GM12878 (cell line): ENCODE data around the gene OLA1. TPM values are rescaled to one million over a fixed set of nuclear protein-coding genes. Genes with fewer than 3 reads are reported as not detected.
"Not testable (repeated sequence)": the region's sequence is repeated elsewhere in the genome, so short reads cannot be mapped to it uniquely, and the experiment has no call there.

Experiments
- ATAC-seq: fragments of 200-7000 bp; cut with Tn5 transposase; 3 replicates; pipeline ENCODE4 v1.9.1; 2020; ENCODE audit warnings: mild to moderate bottlenecking, moderate library complexity
- BruUV-seq: library from RNA; stranded (reverse); fragments of 400-500 nt; replicated peaks from 2 replicates; lab custom pipeline; 2021; lab: Mats Ljungman, UMichigan
- CTCF ChIA-PET: fragments of 300-600 bp; sonication (Branson Sonifier 250); formaldehyde crosslinking; extraction: SDS; loops from one replicate; lab custom pipeline; 2021; ENCODE audit warnings: inconsistent platforms; lab: Yijun Ruan, JAX
- POLR2A ChIA-PET: fragments of 350-600 bp; formaldehyde crosslinking; extraction: SDS; loops from one replicate; lab custom pipeline; 2021; ENCODE audit warnings: inconsistent platforms; lab: Charles Lee
- RAD21 ChIA-PET: fragments of 300-600 bp; sonication (Branson Sonifier 250); formaldehyde crosslinking; loops from one replicate; lab custom pipeline; 2023; ENCODE audit warnings: antibody characterized with exemption; ENCODE audit not compliant: unreplicated experiment; lab: Charles Lee
- SMC1A ChIA-PET: fragments of 300-600 bp; sonication (Branson Sonifier 250); formaldehyde crosslinking; loops from one replicate; lab custom pipeline; 2023; ENCODE audit not compliant: unreplicated experiment, uncharacterized antibody; lab: Charles Lee
- DNase-seq: peaks from one replicate; pipeline ENCODE4 v3.0.0-alpha.2; 2011; ENCODE audit warnings: low read depth, low spot score
- FAIRE-seq: peaks from 3 replicates; lab custom pipeline; 2011; peaks lifted over from hg19 to GRCh38; lab: Jason Lieb, UNC
- H2AFZ ChIP-seq: 2 replicates; pipeline ENCODE4 v1.6.0; 2011; ENCODE audit warnings: low read depth, low read length, control low read depth; ENCODE audit not compliant: control insufficient read depth
- H3K27ac ChIP-seq: 2 replicates; pipeline ENCODE4 v1.5.1; 2011; ENCODE audit warnings: control low read depth; ENCODE audit not compliant: control insufficient read depth, insufficient read depth
- H3K27me3 ChIP-seq, 2 experiments: replicated peaks in 1 of 2; 2 replicates each; pipeline versions ENCODE4 v1.6.0 to v1.6.1; 2011; ENCODE audit warnings: low read length in 1 of 2; ENCODE audit not compliant: control insufficient read depth in 2 of 2, insufficient read depth in 2 of 2
- H3K36me3 ChIP-seq, 2 experiments: 2 replicates each; pipeline ENCODE4 v1.5.1; 2011; ENCODE audit warnings: low read length in 1 of 2; ENCODE audit not compliant: control insufficient read depth in 2 of 2, insufficient read depth in 2 of 2
- H3K4me1 ChIP-seq: 2 replicates; pipeline ENCODE4 v1.6.1; 2011; ENCODE audit warnings: mild to moderate bottlenecking, low read length, moderate library complexity, mixed read lengths; ENCODE audit not compliant: control insufficient read depth, insufficient read depth
- H3K4me2 ChIP-seq: 2 replicates; pipeline ENCODE4 v1.6.0; 2011; ENCODE audit warnings: control low read depth; ENCODE audit not compliant: control insufficient read depth, insufficient read depth
- H3K4me3 ChIP-seq: fragments of 200-600 bp; sonication (generic); 2 replicates; pipeline ENCODE4 v1.5.1; 2016
- H3K79me2 ChIP-seq: 2 replicates; pipeline ENCODE4 v1.6.0; 2011; ENCODE audit warnings: low read length; ENCODE audit not compliant: control insufficient read depth, insufficient read depth
- H3K9ac ChIP-seq: 2 replicates; pipeline ENCODE4 v1.8.0; 2011; ENCODE audit warnings: low read length, control low read depth, mixed read lengths; ENCODE audit not compliant: control insufficient read depth, insufficient read depth
- H3K9me3 ChIP-seq: replicated peaks from 3 replicates; pipeline ENCODE4 v1.5.1; 2011; ENCODE audit warnings: mild to moderate bottlenecking, low read length; ENCODE audit not compliant: control insufficient read depth, insufficient read depth
- H4K20me1 ChIP-seq: 2 replicates; pipeline ENCODE4 v1.6.0; 2011; ENCODE audit not compliant: control insufficient read depth, insufficient read depth
- BHLHE40 ChIP-seq, 2 experiments: fragments of 450-650 bp in 1 of 2; IDR thresholded peaks; 2 replicates each; pipeline ENCODE4 v1.6.1; 2011 to 2017; ENCODE audit warnings: low read depth in 2 of 2, borderline replicate concordance in 1 of 2, improper control_type of control experiment in 1 of 2, low read length in 1 of 2, mild to moderate bottlenecking in 1 of 2
- BRCA1 ChIP-seq: IDR thresholded peaks from 2 replicates; pipeline ENCODE4 v1.6.1; 2011; ENCODE audit warnings: low read depth, low read length, improper control_type of control experiment
- CHD4 ChIP-seq: fragments of 200-600 bp; sonication (generic); IDR thresholded peaks from 2 replicates; pipeline ENCODE4 v1.6.1; 2016; ENCODE audit warnings: mild to moderate bottlenecking
- EED ChIP-seq: sonication (generic); IDR thresholded peaks from 2 replicates; pipeline ENCODE4 v1.6.1; 2016; ENCODE audit warnings: antibody characterized with exemption, low read depth
- FOXK2 ChIP-seq: fragments of 450-650 bp; IDR thresholded peaks from 2 replicates; pipeline ENCODE4 v1.6.1; 2017; ENCODE audit warnings: mild to moderate bottlenecking, moderate library complexity
- MEF2B ChIP-seq: fragments of 450-650 bp; IDR thresholded peaks from 2 replicates; pipeline ENCODE4 v1.6.1; 2018; ENCODE audit warnings: mild to moderate bottlenecking, moderate library complexity; ENCODE audit not compliant: partially characterized antibody, poor library complexity, severe bottlenecking
- NR2F1 ChIP-seq: fragments of 450-650 bp; conservative IDR thresholded peaks from 2 replicates; pipeline ENCODE4 v1.6.1; 2017; ENCODE audit warnings: mild to moderate bottlenecking
- RCOR1 ChIP-seq: conservative IDR thresholded peaks from 2 replicates; pipeline ENCODE4 v1.6.1; 2012; ENCODE audit warnings: low read depth, low read length, improper control_type of control experiment
- SREBF2 ChIP-seq: IDR thresholded peaks from 2 replicates; pipeline ENCODE4 v1.6.1; 2012; ENCODE audit warnings: mild to moderate bottlenecking, low read length
- TCF7 ChIP-seq: IDR thresholded peaks from 2 replicates; pipeline ENCODE4 v1.6.1; 2014; ENCODE audit warnings: antibody characterized with exemption, borderline replicate concordance
- ZZZ3 ChIP-seq: IDR thresholded peaks from 2 replicates; pipeline ENCODE4 v1.6.1; 2011; ENCODE audit warnings: low read depth; ENCODE audit not compliant: control insufficient read depth, insufficient read length
- WGBS: methylation state at CpG from one replicate; pipeline ENCODE4 v1.1.6; 2016; ENCODE audit warnings: low lambda C conversion rate; ENCODE audit not compliant: insufficient replicate concordance, insufficient coverage; ENCODE audit errors: missing lambda C conversion rate; 5-methylcytosine and 5-hydroxymethylcytosine counted together
- in situ Hi-C: fragments of 300-500 bp; cut with MboI; formaldehyde crosslinking; loops from 9 replicates; pipeline ENCODE4 v1.14.3; 2018; ENCODE audit warnings: mixed read lengths
- intact Hi-C: fragments of 100-400 bp; cut with micrococcal nuclease; formaldehyde crosslinking; loops from one replicate; pipeline ENCODE4 v1.14.2; 2022; ENCODE audit not compliant: unreplicated experiment
- polyA plus RNA-seq, 11 experiments: library from polyadenylated mRNA; depleted of rRNA in 4 of 11; unstranded in 6 of 11; stranded (reverse) in 5 of 11; fragments of >200 nt; fragmentation: Nextera tagmentation in 4 of 11; fragmentation: Illumina TruSeq in 1 of 11; extraction: Ambion mirVana in 4 of 11; extraction: Trizol in 1 of 11; gene quantifications; 1 replicate in 1 of 11; 2 replicates in 10 of 11; pipeline versions ENCODE4 v1.2.1 to v1.2.3, GENCODE V29; 2011 to 2016; ENCODE audit warnings: inconsistent platforms in 2 of 11, missing spikeins in 2 of 11, low read depth in 1 of 11
- total RNA-seq, 4 experiments: library from RNA; depleted of rRNA in 3 of 4; stranded (reverse); fragments of >200 nt in 3 of 4; fragmentation: Illumina TruSeq in 1 of 4; extraction: Trizol in 1 of 4; gene quantifications; 2 replicates each; pipeline versions ENCODE4 v1.2.1 to v1.2.3, GENCODE V29; 2013 to 2021

OLA1 gene
- total and polyA plus RNA-seq, 10 of the 15 experiments (the other 5 are each of a cell fraction or from before 2014, with no cell fraction given) = 107 to 238 (median 142) TPM

GRCh38 chr2:174245628-174246027 is 2.7 kb downstream of the OLA1 start:
- ChIA-PET RAD21 (interaction anchor here (2.1 kb wide), 1 partner anchor 10 kb away, joined by 7 read pairs; no protein-coding TSS in a partner anchor), POLR2A (interaction anchor here (0.6 to 1.1 kb wide), 3 partner anchors 10 to 305 kb away, joined by 3 read pairs; no protein-coding TSS in a partner anchor), SMC1A (interaction anchor here (0.5 to 2.8 kb wide), 4 partner anchors 9 to 59 kb away, joined by 3 to 15 read pairs (median 3); no protein-coding TSS in a partner anchor)
- Histone ChIP-seq H3K4me2 (peak overlapping the region; percentile 50), H3K79me2 (peaks cover 69% of the 10 kb centered on the region), H3K4me3 (peak overlapping the region; percentile 43; the same call in 1 of the 2 replicates)
- in situ Hi-C loops, H3K27ac ChIP-seq, H3K27me3 ChIP-seq, CTCF ChIA-PET, H4K20me1 ChIP-seq, ATAC-seq, H2AFZ ChIP-seq, H3K9ac ChIP-seq, H3K4me1 ChIP-seq, DNase-seq, BruUV-seq, H3K36me3 ChIP-seq, H3K9me3 ChIP-seq, FAIRE-seq: not testable (repeated sequence)
- TF ChIP-seq NR2F1 (0 out of 2 replicates have a peak, but pooled peaks have one; percentile 20), BHLHE40 (IDR thresholded peaks at IDR 0.05; ENCODE audit: borderline replicate concordance in 1 of 2, low read depth in 2 of 2, low read length in 1 of 2) (peak in 1 of 2 experiments; percentile 8; a peak in 1 of 4 replicates)
- 77% methylated on average over 6 of the region's 6 CpGs for WGBS
- intact Hi-C loops = loop anchor here (10.0 kb wide), 1 partner anchor 281 kb away; the partner anchor contains the start of gene SP3

GRCh38 chr2:174245065-174245464 is 3.3 kb downstream of the OLA1 start:
- CTCF ChIA-PET = interaction anchor here (1.2 kb wide), 1 partner anchor 12 kb away, joined by 3 read pairs; no protein-coding TSS in a partner anchor
- Histone ChIP-seq H3K9ac (no peak overlapping the region), H3K79me2 (peaks cover 74% of the 10 kb centered on the region), H4K20me1 (no peaks in the 10 kb centered on the region; the same call in 1 of the 2 replicates), H3K9me3 (no peaks in the 10 kb centered on the region; the same call in 2 of the 3 replicates), H3K4me1 (peaks cover 6% of the 10 kb centered on the region), H3K27ac (no peak overlapping the region), H3K36me3 (peaks cover 3% of the 10 kb centered on the region in 2 experiments; a peak in 2 of 4 replicates), H3K4me3 (peak overlapping the region; percentile 43; the same call in 1 of the 2 replicates), H3K4me2 (peak overlapping the region; percentile 50), H3K27me3 (no peaks in the 10 kb centered on the region), H2AFZ (no peak overlapping the region)
- TSS peak; percentile 45 for BruUV-seq
- FAIRE-seq = no peak
- RAD21 ChIA-PET = interaction anchor here (2.1 kb wide), 1 partner anchor 10 kb away, joined by 7 read pairs; no protein-coding TSS in a partner anchor
- ATAC-seq = no peak
- in situ Hi-C loops = no loop called here
- SMC1A ChIA-PET = interaction anchor here (0.5 to 2.8 kb wide), 3 partner anchors 9 to 59 kb away, joined by 3 to 15 read pairs (median 3); no protein-coding TSS in a partner anchor
- POLR2A ChIA-PET = interaction anchor here (0.6 to 1.1 kb wide), 3 partner anchors 9 to 1143 kb away, joined by 3 read pairs; no protein-coding TSS in a partner anchor
- WGBS = 100% methylated on average over 3 of the region's 3 CpGs
- intact Hi-C loops = loop anchor here (10.0 kb wide), 1 partner anchor 280 kb away; the partner anchor contains the start of gene SP3
- DNase-seq = no peak
- no peak for TF ChIP-seq MEF2B
- no peak for TF ChIP-seq EED
- no peak for TF ChIP-seq SREBF2
- TF ChIP-seq FOXK2 = no peak
- TF ChIP-seq ZZZ3 = no peak
- TF ChIP-seq TCF7 = no peak
- TF ChIP-seq BRCA1 = no peak
- no peak for TF ChIP-seq CHD4
- TF ChIP-seq RCOR1 = no peak
